ENCODE measurements around the gene IL32. TPM values are rescaled to one million over a fixed set of nuclear protein-coding genes. Genes with fewer than 3 reads are reported as not detected.

The IL32 gene
- total RNA-seq, 4 donors from 2014 or later: 21.9 to 720 (median 492) TPM

DNA sequence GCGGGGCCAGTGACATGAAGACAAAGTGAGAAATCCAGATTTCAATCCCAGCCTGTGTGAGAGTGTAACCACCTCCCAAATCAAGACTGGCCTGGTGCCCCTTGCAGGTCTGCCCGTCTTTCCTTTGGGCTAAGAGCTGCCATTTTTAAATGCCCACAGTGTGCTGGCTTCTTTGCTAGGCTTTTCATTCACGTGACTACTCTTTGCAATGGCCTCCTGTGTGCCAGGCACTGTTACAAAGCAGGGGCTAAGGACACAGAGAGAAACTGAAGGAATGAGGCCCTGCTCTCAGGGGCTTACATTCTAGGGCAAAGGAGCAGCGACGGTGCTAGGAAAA, 33.9 kb downstream of the IL32 start:
- peaks cover 4 to 16% (median 10%) of the 10 kb centered on the region in 4 donors for H3K4me1 ChIP-seq
- peaks cover 19% of the 10 kb centered on the region for H3K27me3 ChIP-seq
- H3K4me3 ChIP-seq: no peak overlapping the region
- TF ChIP-seq EP300 (IDR thresholded peaks at IDR 0.05; ENCODE audit: low read depth): no peak
- TF ChIP-seq, protein P1, sequence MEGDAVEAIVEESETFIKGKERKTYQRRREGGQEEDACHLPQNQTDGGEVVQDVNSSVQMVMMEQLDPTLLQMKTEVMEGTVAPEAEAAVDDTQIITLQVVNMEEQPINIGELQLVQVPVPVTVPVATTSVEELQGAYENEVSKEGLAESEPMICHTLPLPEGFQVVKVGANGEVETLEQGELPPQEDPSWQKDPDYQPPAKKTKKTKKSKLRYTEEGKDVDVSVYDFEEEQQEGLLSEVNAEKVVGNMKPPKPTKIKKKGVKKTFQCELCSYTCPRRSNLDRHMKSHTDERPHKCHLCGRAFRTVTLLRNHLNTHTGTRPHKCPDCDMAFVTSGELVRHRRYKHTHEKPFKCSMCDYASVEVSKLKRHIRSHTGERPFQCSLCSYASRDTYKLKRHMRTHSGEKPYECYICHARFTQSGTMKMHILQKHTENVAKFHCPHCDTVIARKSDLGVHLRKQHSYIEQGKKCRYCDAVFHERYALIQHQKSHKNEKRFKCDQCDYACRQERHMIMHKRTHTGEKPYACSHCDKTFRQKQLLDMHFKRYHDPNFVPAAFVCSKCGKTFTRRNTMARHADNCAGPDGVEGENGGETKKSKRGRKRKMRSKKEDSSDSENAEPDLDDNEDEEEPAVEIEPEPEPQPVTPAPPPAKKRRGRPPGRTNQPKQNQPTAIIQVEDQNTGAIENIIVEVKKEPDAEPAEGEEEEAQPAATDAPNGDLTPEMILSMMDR (IDR thresholded peaks at IDR 0.05): no peak
- no peak for TF ChIP-seq POLR2A (IDR thresholded peaks at IDR 0.05)
- TF ChIP-seq POLR2AphosphoS5 (IDR thresholded peaks at IDR 0.05): no peak
- in situ Hi-C loops (cut with MboI; ENCODE audit: low pct_ligation_motif_present in 1 of 4, low pct_unique_long_range_greater_than_20kb in 1 of 4, low sequenced_read_pairs in 3 of 4) (no loop called here), intact Hi-C loops (cut with DNase I; ENCODE audit: low total_unique reads) (no loop called here)
- H3K9me3 ChIP-seq: no peaks in the 10 kb centered on the region
- 67 to 72% methylated on average over 2 to 5 of the region's 5 CpGs for WGBS, 2 donors (ENCODE audit: low coverage in 1 of 2)
- DNase-seq: no peak
- H3K36me3 ChIP-seq: no peaks in the 10 kb centered on the region
- no peak overlapping the region for H3K27ac ChIP-seq

DNA sequence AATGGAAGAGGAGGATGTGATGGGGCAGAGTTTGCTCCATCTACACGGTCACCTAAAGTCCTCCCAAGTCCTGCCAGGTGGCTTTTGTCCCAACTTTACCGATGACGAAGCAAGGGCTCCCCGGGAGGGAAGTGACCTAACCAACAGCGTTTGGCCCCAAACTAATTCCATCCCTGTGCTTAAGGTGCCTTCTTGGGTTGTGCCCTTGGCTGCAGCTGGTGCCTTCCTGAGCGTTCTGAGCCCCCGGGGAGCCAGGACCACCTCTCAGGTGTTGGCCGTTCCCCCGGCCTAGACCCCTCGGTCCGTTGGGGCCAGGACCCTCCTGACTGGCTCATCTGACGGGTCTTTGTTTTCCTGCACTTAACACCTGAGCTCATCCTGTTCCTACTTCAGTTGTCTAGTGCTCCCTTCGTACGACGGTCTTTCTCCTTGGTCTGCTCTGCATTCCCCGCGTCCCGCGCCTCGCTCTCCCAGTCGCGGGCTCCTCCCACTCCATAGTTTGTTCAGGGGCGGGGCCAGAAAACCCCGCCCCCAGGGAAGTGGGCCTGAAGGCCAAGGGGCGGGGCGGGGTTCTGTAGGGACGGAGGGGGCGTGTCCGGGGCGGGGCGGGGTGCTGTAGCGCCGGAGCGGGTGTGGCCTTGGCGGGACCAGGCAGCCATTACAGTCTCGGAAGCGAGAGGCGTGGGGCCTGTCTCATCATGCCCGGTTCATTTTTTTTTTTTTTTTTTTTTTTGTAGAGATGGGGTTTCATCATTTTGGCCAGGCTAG, 34.5 kb downstream of the IL32 start:
- intact Hi-C loops (cut with DNase I; ENCODE audit: low total_unique reads) (no loop called here), in situ Hi-C loops (cut with MboI; ENCODE audit: low pct_ligation_motif_present in 1 of 4, low pct_unique_long_range_greater_than_20kb in 1 of 4, low sequenced_read_pairs in 3 of 4) (no loop called here)
- peak overlapping the region in 2 of 4 donors; percentile 7 to 34 for H3K4me3 ChIP-seq
- H3K9me3 ChIP-seq: no peaks in the 10 kb centered on the region
- peaks cover 4 to 16% (median 10%) of the 10 kb centered on the region in 4 donors for H3K4me1 ChIP-seq
- H3K27me3 ChIP-seq: peaks cover 19% of the 10 kb centered on the region
- peak; percentile 97 for DNase-seq
- H3K27ac ChIP-seq: peak overlapping the region in 2 of 4 donors; percentile 22 to 32
- H3K36me3 ChIP-seq: no peaks in the 10 kb centered on the region
- TF ChIP-seq, protein P1 (IDR thresholded peaks at IDR 0.05): no peak
- TF ChIP-seq POLR2AphosphoS5 (IDR thresholded peaks at IDR 0.05): no peak
- TF ChIP-seq EP300 (IDR thresholded peaks at IDR 0.05; ENCODE audit: low read depth): no peak
- WGBS, 2 donors (ENCODE audit: low coverage in 1 of 2): 0 to 8% methylated on average over 1 to 39 of the region's 39 CpGs

DNA sequence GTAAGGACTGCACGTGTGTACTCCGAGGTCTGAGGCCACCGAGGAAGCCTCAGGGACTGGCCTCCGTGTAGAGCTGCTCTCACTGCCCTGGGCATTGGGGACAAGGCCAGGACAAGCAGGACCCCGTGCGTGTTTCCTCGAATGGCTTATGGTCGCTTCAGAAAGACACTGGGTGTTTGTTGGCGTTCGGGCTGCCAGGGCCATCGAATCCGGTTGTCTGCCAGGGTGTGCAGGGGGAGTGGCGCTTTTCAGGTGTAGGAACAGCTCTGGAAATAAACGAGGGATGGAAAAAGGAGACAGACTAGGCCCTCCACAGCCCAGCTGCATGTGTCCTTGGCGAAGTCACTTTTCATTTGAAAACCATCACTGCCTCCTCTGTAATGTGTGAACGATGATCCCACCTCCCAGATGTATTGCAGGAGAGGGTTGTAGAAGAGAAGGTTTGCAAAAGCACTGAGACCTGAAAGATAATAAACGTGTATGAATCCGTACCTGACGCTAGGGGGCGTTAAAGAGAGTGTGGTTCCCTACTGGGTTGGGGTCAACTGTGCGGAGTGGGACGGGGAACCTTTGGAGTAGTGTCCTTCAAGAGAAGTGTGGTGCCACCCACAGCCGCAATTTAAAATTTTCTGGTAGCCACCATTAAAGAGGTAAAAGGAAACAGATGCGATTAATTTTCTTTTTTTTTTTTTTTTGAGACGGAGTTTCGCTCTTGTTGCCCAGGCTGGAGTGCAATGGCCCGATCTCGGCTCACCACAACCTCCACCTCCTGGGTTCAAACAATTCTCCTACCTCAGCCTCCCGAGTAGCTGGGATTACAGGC, 35.8 kb downstream of the IL32 start:
- Histone ChIP-seq H3K4me3 (no peak overlapping the region), H3K27me3 (peaks cover 19% of the 10 kb centered on the region), H3K27ac (peak overlapping the region in 2 of 4 donors; percentile 34 to 54), H3K9me3 (no peaks in the 10 kb centered on the region), H3K36me3 (no peaks in the 10 kb centered on the region), H3K4me1 (peaks cover 4 to 20% (median 10%) of the 10 kb centered on the region in 4 donors)
- no peak for DNase-seq
- intact Hi-C loops (cut with DNase I; ENCODE audit: low total_unique reads): no loop called here
- 35 to 59% methylated on average over 14 to 29 of the region's 29 CpGs for WGBS, 2 donors (ENCODE audit: low coverage in 1 of 2)
- TF ChIP-seq POLR2A (IDR thresholded peaks at IDR 0.05) (no peak), POLR2AphosphoS5 (IDR thresholded peaks at IDR 0.05) (no peak)
- TF ChIP-seq, protein P1 (IDR thresholded peaks at IDR 0.05): peak; percentile 39 to 64 (median 52)
- in situ Hi-C loops (cut with MboI; ENCODE audit: low pct_ligation_motif_present in 1 of 4, low pct_unique_long_range_greater_than_20kb in 1 of 4, low sequenced_read_pairs in 3 of 4): no loop called here

DNA sequence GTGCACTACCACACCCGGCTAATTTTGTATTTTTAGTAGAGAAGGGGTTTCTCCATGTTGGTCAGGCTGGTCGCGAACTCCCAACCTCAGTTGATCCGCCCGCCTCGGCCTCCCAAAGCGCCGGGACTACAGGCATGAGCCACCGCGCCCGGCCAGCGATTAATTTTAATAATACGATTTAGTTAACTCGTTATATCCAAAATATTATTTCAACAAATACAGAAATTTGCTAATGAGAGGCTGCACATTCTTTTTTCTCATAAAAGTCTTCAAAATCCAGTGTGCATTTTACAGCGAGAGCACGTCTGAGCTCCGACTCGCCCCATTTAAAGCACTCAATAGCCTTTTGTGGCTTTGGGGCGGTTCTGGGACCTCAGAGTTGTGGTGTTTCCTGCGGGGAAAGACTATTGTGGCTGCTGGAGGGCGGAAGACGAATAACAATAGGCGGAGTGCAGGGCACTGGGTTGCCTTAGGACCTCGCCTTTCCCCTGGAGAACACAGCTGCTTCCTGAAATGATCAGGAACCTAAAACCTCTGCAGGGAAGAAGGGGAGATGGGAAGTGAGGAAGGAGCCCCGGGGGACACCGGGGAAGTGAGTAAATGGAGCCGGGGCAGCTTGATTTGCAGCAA, 36.5 kb downstream of the IL32 start:
- no peak for DNase-seq
- no peak overlapping the region for H3K4me3 ChIP-seq
- no peaks in the 10 kb centered on the region for H3K9me3 ChIP-seq
- intact Hi-C loops (cut with DNase I; ENCODE audit: low total_unique reads): no loop called here
- peaks cover 19% of the 10 kb centered on the region for H3K27me3 ChIP-seq
- in situ Hi-C loops (cut with MboI; ENCODE audit: low pct_ligation_motif_present in 1 of 4, low pct_unique_long_range_greater_than_20kb in 1 of 4, low sequenced_read_pairs in 3 of 4): no loop called here
- H3K27ac ChIP-seq: peak overlapping the region in 3 of 4 donors; percentile 17 to 54 (median 34)
- no peaks in the 10 kb centered on the region for H3K36me3 ChIP-seq
- no peak for TF ChIP-seq POLR2AphosphoS5 (IDR thresholded peaks at IDR 0.05)
- TF ChIP-seq POLR2A (IDR thresholded peaks at IDR 0.05): no peak
- WGBS, 2 donors (ENCODE audit: low coverage in 1 of 2): 34 to 67% methylated on average over 26 to 27 of the region's 27 CpGs
- H3K4me1 ChIP-seq: peaks cover 8 to 22% (median 12%) of the 10 kb centered on the region in 4 donors
